T-helper 2 cell treated with Interferon-gamma antibody and Interleukin-4, amounts not matched to agents 5 μg/mL and 100 μg/mL, for 36 hours (primary cell): ENCODE results near the gene SPATA33.
A peak's percentile ranks its signal among the peaks of the same experiment; 100 is the strongest.

Source experiments
- DNase-seq: peaks from one replicate; pipeline ENCODE4 v3.0.0; 2021; ENCODE audit warnings: low spot score
- H3K27ac Mint-ChIP-seq: one replicate; pipeline ENCODE4 v1.8.0; 2021; ENCODE audit warnings: mild to moderate bottlenecking, mixed read lengths
- H3K27me3 Mint-ChIP-seq: one replicate; pipeline ENCODE4 v1.8.0; 2021; ENCODE audit warnings: low read depth, mixed read lengths
- H3K36me3 Mint-ChIP-seq: one replicate; pipeline ENCODE4 v1.8.0; 2021; ENCODE audit warnings: low read depth, mixed read lengths
- H3K4me1 Mint-ChIP-seq: one replicate; pipeline ENCODE4 v1.8.0; 2021; ENCODE audit warnings: low read depth, mixed read lengths
- H3K4me3 Mint-ChIP-seq: one replicate; pipeline ENCODE4 v1.8.0; 2022; ENCODE audit warnings: mild to moderate bottlenecking, moderate library complexity, mixed read lengths
- H3K9me3 Mint-ChIP-seq: one replicate; pipeline ENCODE4 v1.8.0; 2021; ENCODE audit warnings: mixed read lengths

SPATA33 gene

GRCh38 chr16:89657442-89658220 is at the start of gene SPATA33, which contains the start of gene CHMP1A:
Gene SPATA33 (plus strand): TSS chr16:89657836. CDS start chr16:89657912, 76 bp downstream.
Gene CHMP1A (minus strand): TSS chr16:89657708. CDS start chr16:89657588, 120 bp downstream.
- DNase-seq: peak; percentile 91
- H3K4me1 Mint-ChIP-seq: peaks cover 30% of the 10 kb centered on the region
- H3K9me3 Mint-ChIP-seq: no peaks in the 10 kb centered on the region
- H3K4me3 Mint-ChIP-seq: peak within 1 kb of the TSS; percentile 87
- peak within 1 kb of the TSS; percentile 88 for H3K27ac Mint-ChIP-seq
- H3K27me3 Mint-ChIP-seq: no peaks in the 10 kb centered on the region
- H3K36me3 Mint-ChIP-seq: peaks cover 44% of the 10 kb centered on the region

GRCh38 chr16:89607937-89608740 is 49.5 kb upstream of the SPATA33 start:
- DNase-seq: no peak
- no peaks in the 10 kb centered on the region for H3K9me3 Mint-ChIP-seq
- H3K27me3 Mint-ChIP-seq: no peaks in the 10 kb centered on the region
- H3K4me3 Mint-ChIP-seq: no peak overlapping the region
- no peaks in the 10 kb centered on the region for H3K36me3 Mint-ChIP-seq
- no peak overlapping the region for H3K27ac Mint-ChIP-seq
- H3K4me1 Mint-ChIP-seq: peaks cover 1% of the 10 kb centered on the region

GRCh38 chr16:89610108-89610453 is 47.6 kb upstream of the SPATA33 start:
- Mint-ChIP-seq H3K27me3 (no peaks in the 10 kb centered on the region), H3K9me3 (no peaks in the 10 kb centered on the region), H3K4me3 (no peak overlapping the region), H3K4me1 (no peaks in the 10 kb centered on the region), H3K36me3 (no peaks in the 10 kb centered on the region), H3K27ac (no peak overlapping the region)
- DNase-seq: no peak

GRCh38 chr16:89612415-89613166 is 45.0 kb upstream of the SPATA33 start:
- no peak overlapping the region for H3K27ac Mint-ChIP-seq
- H3K36me3 Mint-ChIP-seq: peaks cover 3% of the 10 kb centered on the region
- H3K9me3 Mint-ChIP-seq: peaks cover 9% of the 10 kb centered on the region
- peaks cover 8% of the 10 kb centered on the region for H3K4me1 Mint-ChIP-seq
- H3K27me3 Mint-ChIP-seq: peaks cover 2% of the 10 kb centered on the region
- no peak for DNase-seq
- no peak overlapping the region for H3K4me3 Mint-ChIP-seq

GRCh38 chr16:89613231-89613953 is 44.2 kb upstream of the SPATA33 start, which contains the start of gene DPEP1:
Gene DPEP1 (plus strand): TSS chr16:89613642. CDS start chr16:89630411, 16,769 bp downstream.
- peaks cover 8% of the 10 kb centered on the region for H3K4me1 Mint-ChIP-seq
- peaks cover 3% of the 10 kb centered on the region for H3K36me3 Mint-ChIP-seq
- H3K27me3 Mint-ChIP-seq: peaks cover 2% of the 10 kb centered on the region
- no peak within 1 kb of the TSS for H3K27ac Mint-ChIP-seq
- H3K4me3 Mint-ChIP-seq: no peak within 1 kb of the TSS
- peaks cover 9% of the 10 kb centered on the region for H3K9me3 Mint-ChIP-seq
- no peak for DNase-seq

- no peak overlapping the region for H3K4me3 Mint-ChIP-seq
- H3K36me3 Mint-ChIP-seq: peaks cover 3% of the 10 kb centered on the region
- H3K4me1 Mint-ChIP-seq: peaks cover 8% of the 10 kb centered on the region
- peaks cover 2% of the 10 kb centered on the region for H3K27me3 Mint-ChIP-seq
- H3K27ac Mint-ChIP-seq: no peak overlapping the region
- H3K9me3 Mint-ChIP-seq: peaks cover 9% of the 10 kb centered on the region
- DNase-seq: no peak
Measured at GRCh38 chr16:89613954-89614459, 43.6 kb upstream of the SPATA33 start.

- peaks cover 2% of the 10 kb centered on the region for H3K27me3 Mint-ChIP-seq
- no peak overlapping the region for H3K4me3 Mint-ChIP-seq
- H3K36me3 Mint-ChIP-seq: peaks cover 3% of the 10 kb centered on the region
Measured at GRCh38 chr16:89615176-89615575, 42.5 kb upstream of the SPATA33 start.

GRCh38 chr16:89615596-89616090 is 42.0 kb upstream of the SPATA33 start:
- H3K9me3 Mint-ChIP-seq: peaks cover 9% of the 10 kb centered on the region
- peaks cover 2% of the 10 kb centered on the region for H3K27me3 Mint-ChIP-seq
- H3K4me3 Mint-ChIP-seq: no peak overlapping the region
- no peak overlapping the region for H3K27ac Mint-ChIP-seq
- peaks cover 8% of the 10 kb centered on the region for H3K4me1 Mint-ChIP-seq
- H3K36me3 Mint-ChIP-seq: peaks cover 3% of the 10 kb centered on the region
- no peak for DNase-seq

More at GRCh38 chr16:89615176-89615575, 42.5 kb upstream of the SPATA33 start:
- Mint-ChIP-seq H3K9me3 (peaks cover 9% of the 10 kb centered on the region), H3K4me1 (peaks cover 8% of the 10 kb centered on the region), H3K27ac (no peak overlapping the region)
- no peak for DNase-seq

GRCh38 chr16:89616623-89617022 is 41.0 kb upstream of the SPATA33 start:
- Mint-ChIP-seq H3K36me3 (peaks cover 3% of the 10 kb centered on the region), H3K27ac (peak overlapping the region; percentile 84), H3K9me3 (peaks cover 9% of the 10 kb centered on the region), H3K4me1 (peaks cover 8% of the 10 kb centered on the region), H3K27me3 (peaks cover 2% of the 10 kb centered on the region), H3K4me3 (no peak overlapping the region)
- DNase-seq: no peak

- no peak for DNase-seq
- Mint-ChIP-seq H3K27me3 (peaks cover 2% of the 10 kb centered on the region), H3K36me3 (peaks cover 3% of the 10 kb centered on the region), H3K4me3 (no peak overlapping the region), H3K4me1 (peaks cover 8% of the 10 kb centered on the region), H3K9me3 (peaks cover 9% of the 10 kb centered on the region), H3K27ac (peak overlapping the region; percentile 84)
Measured at GRCh38 chr16:89617036-89617435, 40.6 kb upstream of the SPATA33 start.

- Mint-ChIP-seq H3K4me3 (no peak overlapping the region), H3K27ac (no peak overlapping the region), H3K36me3 (peaks cover 3% of the 10 kb centered on the region), H3K27me3 (peaks cover 6% of the 10 kb centered on the region), H3K9me3 (peaks cover 9% of the 10 kb centered on the region), H3K4me1 (peaks cover 8% of the 10 kb centered on the region)
- DNase-seq: no peak
Measured at GRCh38 chr16:89618109-89618998, 39.3 kb upstream of the SPATA33 start.

GRCh38 chr16:89619840-89620239 is 37.8 kb upstream of the SPATA33 start:
- Mint-ChIP-seq H3K27me3 (peaks cover 16% of the 10 kb centered on the region), H3K36me3 (peaks cover 3% of the 10 kb centered on the region), H3K9me3 (peaks cover 9% of the 10 kb centered on the region), H3K4me3 (no peak overlapping the region), H3K4me1 (peaks cover 8% of the 10 kb centered on the region), H3K27ac (no peak overlapping the region)
- DNase-seq: no peak
